ENCODE results near the gene CFAP100.

Gene CFAP100

GRCh38 chr3:126424039-126424717 lies 29.5 kb downstream of the CFAP100 start:
- DNase-seq: no peak

GRCh38 chr3:126424751-126425150 lies 30.0 kb downstream of the CFAP100 start:
- no peak for DNase-seq

GRCh38 chr3:126431103-126431534 lies 36.4 kb downstream of the CFAP100 start:
- no peak for DNase-seq

- DNase-seq: no peak
Observed at GRCh38 chr3:126432361-126433104, 37.8 kb downstream of the CFAP100 start.

- DNase-seq: no peak
Observed at GRCh38 chr3:126433105-126433430, 38.4 kb downstream of the CFAP100 start.

GRCh38 chr3:126433496-126434263 lies 39.0 kb downstream of the CFAP100 start:
- DNase-seq: no peak

GRCh38 chr3:126434264-126434590 lies 39.5 kb downstream of the CFAP100 start:
- DNase-seq: no peak

GRCh38 chr3:126434931-126435411 lies 40.3 kb downstream of the CFAP100 start:
- DNase-seq: no peak

DNA sequence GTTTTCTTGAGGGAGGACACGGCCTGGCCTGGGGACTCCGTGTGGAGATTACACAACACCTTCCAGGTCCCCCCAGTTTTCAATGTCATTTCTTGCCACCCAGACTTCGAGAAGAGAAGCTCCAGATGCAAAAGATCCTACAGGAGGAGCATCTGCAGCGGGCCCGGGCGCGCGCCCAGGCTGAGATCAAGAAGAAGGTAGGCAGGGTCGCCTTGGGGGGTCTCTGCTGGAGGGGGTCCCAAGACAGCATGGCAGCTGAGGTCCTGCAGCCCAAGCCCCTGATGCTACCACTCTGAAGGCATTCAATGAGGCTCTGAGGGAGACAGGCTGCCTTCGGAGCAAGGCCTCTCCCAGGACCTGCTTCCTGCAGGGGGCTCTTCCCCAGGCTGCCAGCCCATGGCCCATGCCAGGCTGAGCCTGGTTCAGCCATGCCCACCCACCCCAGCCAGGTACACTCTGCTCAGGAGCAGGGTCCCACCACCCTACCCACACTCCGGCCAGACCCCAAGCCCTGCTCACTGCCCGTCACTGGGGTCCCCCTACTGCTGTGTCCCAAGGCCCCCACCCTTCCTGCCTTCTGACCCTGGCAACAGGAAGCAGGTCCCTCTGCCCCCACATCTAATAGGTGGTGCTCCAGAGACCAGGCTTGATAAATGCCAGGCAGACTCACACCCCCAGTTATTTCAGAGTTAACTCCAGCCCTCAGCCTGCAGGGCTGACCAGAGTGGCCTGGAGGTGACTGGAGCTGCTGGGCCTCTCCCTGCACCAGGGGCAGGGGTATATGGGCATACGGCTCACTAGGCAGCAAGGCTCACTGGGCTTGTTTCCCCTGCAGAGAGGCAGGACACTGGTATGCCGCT lies 41.0 kb downstream of the CFAP100 start:
- DNase-seq: no peak

GRCh38 chr3:126436826-126437717 lies 42.4 kb downstream of the CFAP100 start:
- DNase-seq: no peak

GRCh38 chr3:126438186-126438585 lies 43.5 kb downstream of the CFAP100 start:
- no peak for DNase-seq

- no peak for DNase-seq
Observed at GRCh38 chr3:126438746-126439145, 44.0 kb downstream of the CFAP100 start.

DNA sequence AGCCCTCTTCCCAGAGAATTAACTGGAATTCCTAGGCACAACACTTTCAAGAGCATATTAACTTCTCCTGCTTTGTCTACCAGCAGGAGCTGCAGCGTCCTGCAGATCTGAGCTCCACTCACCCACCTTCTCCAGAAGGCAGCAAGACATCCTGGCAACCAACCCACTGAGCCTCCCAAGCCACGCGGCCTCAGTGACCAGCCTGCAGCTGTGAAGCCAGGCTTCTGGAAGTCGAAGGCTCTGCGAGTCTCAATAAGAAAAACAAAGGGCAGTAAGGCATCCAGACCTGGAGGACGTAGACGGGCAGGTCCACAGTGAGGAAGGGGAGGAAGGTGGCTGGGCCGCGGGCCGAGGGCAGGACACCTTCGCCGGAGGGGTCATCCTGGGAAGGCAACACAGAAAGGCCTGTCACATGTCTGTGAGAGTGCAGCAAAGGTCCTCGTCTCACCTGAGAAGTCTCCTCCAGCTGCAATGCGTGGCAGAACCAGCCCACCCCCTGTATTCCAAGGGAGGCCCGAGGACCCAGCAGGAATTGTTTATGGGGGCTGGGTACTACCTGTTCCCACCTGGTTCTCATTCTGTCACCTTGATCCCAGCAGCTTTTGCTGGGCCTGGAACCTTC lies 44.7 kb downstream of the CFAP100 start:
- DNase-seq: no peak

GRCh38 chr3:126439968-126440708 lies 45.4 kb downstream of the CFAP100 start:
- DNase-seq: no peak

DNA sequence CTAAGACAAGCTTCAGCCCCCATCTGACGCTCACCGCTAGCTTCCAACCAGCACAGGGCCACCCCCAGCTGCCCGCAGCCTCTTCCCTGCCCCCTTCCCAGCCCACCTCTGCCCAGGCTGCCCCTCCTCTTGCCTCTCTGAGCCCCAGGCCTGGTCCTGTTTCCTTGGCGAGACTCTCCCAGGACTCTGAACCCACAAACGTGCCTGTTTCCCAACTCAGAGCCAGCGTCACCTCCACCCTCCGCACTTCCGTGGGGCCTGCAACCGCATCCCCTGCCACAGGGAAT lies 45.9 kb downstream of the CFAP100 start:
- no peak for DNase-seq

DNA sequence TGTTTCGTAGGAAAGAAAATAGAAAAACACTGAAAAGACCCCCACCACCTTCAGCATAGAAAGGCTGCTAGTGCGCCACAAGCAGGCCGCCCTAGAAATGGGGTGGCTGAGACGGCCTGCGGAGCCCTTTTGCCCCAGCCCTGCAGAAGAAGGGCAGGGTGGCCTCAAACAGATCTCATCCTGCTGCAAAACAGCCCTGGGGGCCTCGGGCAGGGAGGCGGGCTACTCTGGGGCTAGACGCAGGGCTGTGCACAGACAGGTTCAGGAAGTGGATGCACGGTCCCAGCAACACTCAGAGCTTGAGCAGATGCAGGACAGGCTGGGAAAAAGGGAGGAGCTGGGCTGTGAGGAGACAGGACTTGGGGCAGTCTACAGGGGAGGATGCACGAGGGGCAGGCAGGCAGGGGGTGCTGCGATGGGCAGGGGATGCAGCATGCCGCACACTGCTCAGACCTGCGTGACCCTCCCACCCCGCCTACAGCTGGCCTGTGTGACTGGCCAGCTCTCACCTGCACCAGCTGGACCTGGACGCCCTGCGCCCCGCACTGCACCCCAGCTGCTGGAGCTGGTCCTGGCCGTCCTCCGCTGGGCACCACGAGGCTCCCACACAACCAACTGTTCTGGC lies 46.7 kb downstream of the CFAP100 start:
- no peak for DNase-seq

DNA sequence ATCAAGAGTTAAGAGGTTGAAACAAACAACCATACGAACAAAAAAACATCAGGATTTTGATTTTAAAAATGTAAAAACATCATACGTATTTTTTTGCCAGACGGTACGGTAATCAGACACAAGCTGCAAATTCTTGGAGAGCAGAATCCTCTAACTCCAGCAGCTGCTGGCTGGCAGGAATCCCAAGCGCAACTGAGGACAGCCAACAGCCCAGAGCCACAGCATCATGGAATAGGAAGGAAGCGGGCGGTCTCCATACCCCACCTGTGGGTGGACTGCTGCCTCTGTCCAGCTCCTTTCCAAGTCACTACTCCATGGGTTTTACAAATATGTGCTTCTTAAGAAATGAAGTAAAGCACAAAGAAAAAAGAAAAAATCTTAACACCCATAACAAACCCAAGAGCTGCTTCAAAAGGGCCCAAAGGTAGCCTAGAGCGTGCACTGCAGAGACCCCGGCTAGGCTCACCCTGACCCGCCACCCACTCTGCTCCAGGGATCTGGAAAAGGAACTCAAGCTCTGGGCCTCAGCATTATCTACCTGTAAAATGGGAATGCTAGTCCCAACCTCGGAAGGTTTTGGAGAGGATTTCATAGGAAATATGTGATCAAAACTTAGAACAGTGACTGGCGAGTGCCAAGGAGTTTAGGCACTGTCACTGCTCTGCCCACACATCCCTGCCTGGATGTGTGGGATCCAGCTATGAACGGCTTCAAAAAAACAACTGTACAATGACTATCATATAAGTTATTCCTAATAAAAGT lies 47.6 kb downstream of the CFAP100 start:
- no peak for DNase-seq

DNA sequence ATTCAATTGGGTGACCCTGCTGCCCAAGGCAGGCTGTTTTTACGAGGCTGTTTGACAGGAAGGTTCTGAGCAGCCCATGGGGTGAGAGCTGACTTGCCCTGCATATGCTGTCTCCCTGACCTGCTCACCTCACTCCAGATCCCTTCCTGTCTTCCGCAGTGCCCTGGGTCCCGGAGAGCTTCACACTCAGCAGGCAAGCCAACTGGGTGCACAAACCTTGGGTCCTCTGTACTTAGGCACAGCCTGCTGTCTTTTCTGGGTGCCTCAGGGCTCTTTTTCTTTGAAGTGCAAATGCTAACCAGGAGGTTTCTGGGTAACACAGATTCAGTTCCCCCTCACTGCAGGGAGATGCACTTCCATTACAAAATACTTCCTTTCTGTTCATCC lies 48.1 kb downstream of the CFAP100 start:
- no peak for DNase-seq

- no peak for DNase-seq
Observed at GRCh38 chr3:126445506-126445905, 50.8 kb downstream of the CFAP100 start.

DNA sequence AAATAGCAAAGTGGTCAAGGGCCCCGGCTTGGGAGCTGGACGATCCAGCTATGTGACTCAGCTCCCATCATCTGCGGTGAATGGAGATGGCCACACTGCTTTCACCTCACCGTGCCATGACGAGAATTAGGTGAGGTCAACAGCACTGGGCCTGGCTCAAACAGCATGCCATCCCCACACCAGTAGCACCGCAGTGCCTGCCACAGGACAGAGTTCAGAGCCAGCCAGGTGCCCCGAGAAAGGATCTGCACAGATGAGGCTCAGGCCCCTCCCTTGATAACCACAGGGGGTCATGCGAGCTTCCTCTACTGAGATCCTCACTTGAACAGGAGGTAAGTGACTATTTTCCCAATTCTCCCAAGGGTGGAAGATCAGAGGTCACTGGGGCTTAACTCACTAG lies 51.6 kb downstream of the CFAP100 start:
- DNase-seq: no peak

Data from NCI-H526 (cell line).